Subcutaneous abdominal adipose tissue (tissue), 5 donors: ENCODE results near the gene CKLF.

ENCODE experiments used
- H3K27ac ChIP-seq: one replicate; pipeline ENCODE4 v1.7.0; 2013; ENCODE audit warnings: low read depth, mild to moderate bottlenecking, inconsistent platforms, low read length, moderate library complexity
- H3K27me3 ChIP-seq, 5 donors: one replicate each; pipeline ENCODE4 v1.7.0; 2013; ENCODE audit warnings: low read length in 5 of 5, inconsistent platforms in 1 of 5; ENCODE audit not compliant: control insufficient read depth in 5 of 5, insufficient read depth in 4 of 5
- H3K36me3 ChIP-seq, 5 donors: one replicate each; pipeline ENCODE4 v1.7.0; 2013; ENCODE audit warnings: low read length in 5 of 5; ENCODE audit not compliant: control insufficient read depth in 5 of 5, insufficient read depth in 5 of 5
- H3K4me1 ChIP-seq, 5 donors: one replicate each; pipeline ENCODE4 v1.7.0; 2013; ENCODE audit warnings: low read length in 5 of 5, mild to moderate bottlenecking in 3 of 5, moderate library complexity in 1 of 5; ENCODE audit not compliant: control insufficient read depth in 5 of 5, insufficient read depth in 5 of 5
- H3K4me3 ChIP-seq, 5 donors: one replicate each; pipeline ENCODE4 v1.7.0; 2013; ENCODE audit warnings: low read length in 5 of 5, low read depth in 1 of 5
- H3K9ac ChIP-seq, 5 donors: one replicate each; pipeline ENCODE4 v1.7.0; 2013; ENCODE audit warnings: low read length in 5 of 5, mild to moderate bottlenecking in 4 of 5, moderate library complexity in 3 of 5
- H3K9me3 ChIP-seq, 5 donors: one replicate each; pipeline ENCODE4 v1.7.0; 2013; ENCODE audit warnings: low read length in 5 of 5; ENCODE audit not compliant: control insufficient read depth in 5 of 5
- donor health status: healthy.
- donor health status: healthy.
- donor health status: healthy.
- donor health status: healthy.
- donor health status: healthy.

The CKLF gene

DNA sequence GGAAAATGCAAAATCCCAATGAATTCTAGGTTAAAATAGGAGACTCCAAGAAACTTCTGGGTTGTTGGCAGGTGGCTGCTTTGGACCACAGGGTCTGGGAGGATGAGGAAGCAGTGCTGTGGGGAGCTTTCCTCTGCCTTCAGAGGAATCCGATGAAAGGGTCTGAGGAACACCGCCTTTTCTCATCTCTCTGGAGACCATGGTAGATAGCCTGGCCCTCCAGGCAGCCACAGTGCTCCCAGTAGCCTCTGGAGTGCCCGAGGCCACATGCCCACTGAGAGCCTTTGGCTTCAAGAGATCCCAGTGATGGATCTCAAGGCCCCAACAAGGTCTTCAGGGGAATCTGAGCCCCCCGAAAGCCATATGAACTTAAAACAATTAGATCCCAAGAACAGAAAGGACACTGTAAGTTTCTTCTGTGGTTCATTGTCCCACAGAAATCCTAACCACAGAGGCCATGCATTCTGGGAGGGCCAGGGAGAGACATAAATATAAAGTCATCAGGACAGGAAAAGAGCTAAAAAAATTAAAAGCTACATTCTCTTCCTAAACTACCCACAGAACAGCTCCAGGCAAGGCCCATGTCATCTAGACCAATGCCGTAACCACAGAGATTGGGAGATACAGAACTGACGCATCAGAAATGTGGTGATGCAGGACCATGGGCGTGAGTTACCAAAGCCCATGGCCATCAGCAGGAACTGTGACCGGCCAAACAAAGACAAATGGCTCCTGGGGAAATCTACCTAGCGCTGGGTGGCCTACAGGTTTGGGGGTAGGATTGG, 26.8 kb upstream of the CKLF start:
- Histone ChIP-seq H3K27ac (no peak overlapping the region), H3K27me3 (no peaks in the 10 kb centered on the region), H3K9me3 (no peaks in the 10 kb centered on the region), H3K4me3 (no peak overlapping the region), H3K4me1 (peaks cover 14 to 54% (median 48%) of the 10 kb centered on the region in 5 donors), H3K36me3 (peaks cover 3 to 68% (median 58%) of the 10 kb centered on the region in 5 donors), H3K9ac (peak overlapping the region in 1 of 5 donors; percentile 8)

DNA sequence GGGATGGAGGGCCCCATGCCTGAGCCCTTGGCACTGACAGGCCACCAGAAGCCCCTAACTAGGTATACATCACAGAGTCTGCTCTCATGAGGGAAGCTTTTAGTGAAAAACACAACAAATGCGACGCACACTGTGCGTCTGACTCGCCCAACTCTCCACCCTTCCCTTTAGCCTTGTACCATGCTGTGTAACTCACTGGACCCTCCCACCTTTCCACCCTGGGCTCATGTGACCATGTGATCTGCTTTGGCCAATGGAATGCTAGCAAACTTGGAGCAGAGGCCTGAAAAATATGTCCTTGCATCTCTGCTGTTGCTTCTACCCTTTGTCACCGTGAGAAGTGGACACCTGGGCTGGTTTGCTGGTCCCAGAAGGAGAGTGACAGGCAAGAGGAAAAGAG, 24.1 kb upstream of the CKLF start:
- Histone ChIP-seq H3K9ac (no peak overlapping the region), H3K4me1 (peaks cover 0 to 27% (median 20%) of the 10 kb centered on the region in 5 donors), H3K36me3 (peaks cover 11 to 78% (median 73%) of the 10 kb centered on the region in 5 donors)

GRCh38 chr16:66529475-66529874, 22.9 kb upstream of the CKLF start:
- Histone ChIP-seq H3K27ac (no peak overlapping the region), H3K4me3 (no peak overlapping the region), H3K4me1 (peaks cover 0 to 23% (median 14%) of the 10 kb centered on the region in 5 donors), H3K27me3 (no peaks in the 10 kb centered on the region), H3K9ac (no peak overlapping the region), H3K9me3 (no peaks in the 10 kb centered on the region), H3K36me3 (peaks cover 11 to 81% (median 72%) of the 10 kb centered on the region in 5 donors)

More for the DNA sequence above, 24.1 kb upstream of the CKLF start:
- Histone ChIP-seq H3K9me3 (no peaks in the 10 kb centered on the region), H3K27ac (no peak overlapping the region), H3K4me3 (no peak overlapping the region), H3K27me3 (no peaks in the 10 kb centered on the region)

GRCh38 chr16:66534376-66534799, 18.0 kb upstream of the CKLF start:
- peak overlapping the region; percentile 54 for H3K27ac ChIP-seq
- H3K4me3 ChIP-seq, result no peak overlapping the region
- H3K36me3 ChIP-seq, result peaks cover 15 to 76% (median 60%) of the 10 kb centered on the region in 5 donors
- no peak overlapping the region for H3K9ac ChIP-seq
- H3K9me3 ChIP-seq, result no peaks in the 10 kb centered on the region
- H3K4me1 ChIP-seq, result peaks cover 0 to 12% (median 9%) of the 10 kb centered on the region in 5 donors
- H3K27me3 ChIP-seq, result no peaks in the 10 kb centered on the region

- H3K36me3 ChIP-seq, result peaks cover 14 to 65% (median 47%) of the 10 kb centered on the region in 5 donors
- no peak overlapping the region for H3K4me3 ChIP-seq
- H3K27me3 ChIP-seq, result no peaks in the 10 kb centered on the region
- H3K9me3 ChIP-seq, result no peaks in the 10 kb centered on the region
- H3K27ac ChIP-seq, result peak overlapping the region; percentile 1
- H3K9ac ChIP-seq, result no peak overlapping the region
- H3K4me1 ChIP-seq, result peaks cover 0 to 18% (median 15%) of the 10 kb centered on the region in 5 donors
These were observed 15.9 kb upstream of the CKLF start for GRCh38 chr16:66536525-66536924.

GRCh38 chr16:66537236-66537635, 15.1 kb upstream of the CKLF start:
- no peaks in the 10 kb centered on the region for H3K9me3 ChIP-seq
- H3K36me3 ChIP-seq, result peaks cover 9 to 62% (median 43%) of the 10 kb centered on the region in 5 donors
- H3K27ac ChIP-seq, result peak overlapping the region; percentile 1
- H3K9ac ChIP-seq, result no peak overlapping the region
- H3K27me3 ChIP-seq, result no peaks in the 10 kb centered on the region
- no peak overlapping the region for H3K4me3 ChIP-seq
- H3K4me1 ChIP-seq, result peaks cover 0 to 25% (median 22%) of the 10 kb centered on the region in 5 donors

DNA sequence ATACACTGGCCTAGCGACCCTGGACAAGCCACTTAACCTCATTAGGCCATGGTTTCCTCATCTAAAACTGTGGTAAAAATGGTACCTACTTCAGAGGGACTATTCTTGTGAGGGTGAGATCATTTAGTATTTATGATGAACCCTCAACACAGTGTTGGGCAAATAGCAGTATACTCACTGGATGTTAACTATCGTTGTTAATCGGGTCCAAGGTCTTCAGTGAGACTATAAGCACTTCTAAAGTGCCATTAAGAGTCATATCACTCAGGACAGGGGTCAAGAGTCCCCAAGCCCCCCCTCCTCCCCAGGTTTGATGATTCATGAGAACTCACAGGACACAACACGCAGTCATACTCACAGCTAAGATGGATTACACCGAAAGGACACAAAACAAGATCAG, 13.5 kb upstream of the CKLF start:
- peaks cover 0 to 36% (median 33%) of the 10 kb centered on the region in 5 donors for H3K4me1 ChIP-seq
- H3K27ac ChIP-seq, result peak overlapping the region; percentile 40
- H3K27me3 ChIP-seq, result no peaks in the 10 kb centered on the region
- peak overlapping the region in 1 of 5 donors; percentile 27 for H3K9ac ChIP-seq
- H3K9me3 ChIP-seq, result no peaks in the 10 kb centered on the region
- H3K4me3 ChIP-seq, result no peak overlapping the region
- peaks cover 7 to 72% (median 51%) of the 10 kb centered on the region in 5 donors for H3K36me3 ChIP-seq

GRCh38 chr16:66539623-66540469, 12.5 kb upstream of the CKLF start:
- Histone ChIP-seq H3K4me3 (no peak overlapping the region), H3K36me3 (peaks cover 7 to 66% (median 54%) of the 10 kb centered on the region in 5 donors), H3K9ac (peak overlapping the region in 1 of 5 donors; percentile 13), H3K9me3 (no peaks in the 10 kb centered on the region), H3K27me3 (no peaks in the 10 kb centered on the region), H3K4me1 (peaks cover 0 to 27% (median 24%) of the 10 kb centered on the region in 5 donors), H3K27ac (no peak overlapping the region)

GRCh38 chr16:66541388-66542355, 10.7 kb upstream of the CKLF start:
- peak overlapping the region; percentile 52 for H3K27ac ChIP-seq
- H3K9me3 ChIP-seq, result no peaks in the 10 kb centered on the region
- H3K9ac ChIP-seq, result peak overlapping the region in 1 of 5 donors; percentile 58
- H3K36me3 ChIP-seq, result peaks cover 3 to 56% (median 40%) of the 10 kb centered on the region in 5 donors
- no peaks in the 10 kb centered on the region for H3K27me3 ChIP-seq
- H3K4me3 ChIP-seq, result no peak overlapping the region
- H3K4me1 ChIP-seq, result peaks cover 0 to 27% (median 23%) of the 10 kb centered on the region in 5 donors
